ENCODE measurements around the gene OSBPL3. TPM values are rescaled to one million over a fixed set of nuclear protein-coding genes. Genes with fewer than 3 reads are reported as not detected.
A peak's percentile ranks its signal among the peaks of the same experiment; 100 is the strongest.

OSBPL3 gene
- total and polyA plus RNA-seq, 5 experiments from 2014 or later, result 3.4 to 28.4 (median 5.3) TPM

- POLR2A ChIA-PET, result no interaction called here
- Mint-ChIP-seq H3K4me1 (peaks cover 13 to 64% (median 29%) of the 10 kb centered on the region in 4 donors), H3K9me3 (no peaks in the 10 kb centered on the region), H3K27me3 (no peaks in the 10 kb centered on the region), H3K27ac (peak overlapping the region in 2 of 10 donors; percentile 11 to 30), H3K36me3 (peaks cover 0 to 3% (median 0%) of the 10 kb centered on the region in 3 donors), H3K4me3 (no peak overlapping the region)
- no peak for ATAC-seq
- no peak for DNase-seq
Observed at GRCh38 chr7:24924375-24924774, 55.6 kb downstream of the OSBPL3 start.

GRCh38 chr7:24923172-24923865 lies 56.7 kb downstream of the OSBPL3 start:
- ATAC-seq (no peak), DNase-seq (no peak)
- Mint-ChIP-seq H3K9me3 (no peaks in the 10 kb centered on the region), H3K27ac (peak overlapping the region in 1 of 10 donors; percentile 31), H3K36me3 (no peaks in the 10 kb centered on the region), H3K4me1 (peaks cover 10 to 68% (median 34%) of the 10 kb centered on the region in 4 donors), H3K27me3 (no peaks in the 10 kb centered on the region), H3K4me3 (no peak overlapping the region)
- POLR2A ChIA-PET, result no interaction called here

GRCh38 chr7:24922099-24922773 lies 57.7 kb downstream of the OSBPL3 start:
- H3K36me3 Mint-ChIP-seq, result no peaks in the 10 kb centered on the region
- H3K27ac Mint-ChIP-seq, result peak overlapping the region in 4 of 10 donors; percentile 16 to 52 (median 36)
- peaks cover 13 to 71% (median 37%) of the 10 kb centered on the region in 4 donors for H3K4me1 Mint-ChIP-seq
- H3K4me3 Mint-ChIP-seq, result no peak overlapping the region
- no peaks in the 10 kb centered on the region for H3K27me3 Mint-ChIP-seq
- DNase-seq, result no peak
- ATAC-seq, result no peak
- H3K9me3 Mint-ChIP-seq, result no peaks in the 10 kb centered on the region
- POLR2A ChIA-PET, result no interaction called here

DNA sequence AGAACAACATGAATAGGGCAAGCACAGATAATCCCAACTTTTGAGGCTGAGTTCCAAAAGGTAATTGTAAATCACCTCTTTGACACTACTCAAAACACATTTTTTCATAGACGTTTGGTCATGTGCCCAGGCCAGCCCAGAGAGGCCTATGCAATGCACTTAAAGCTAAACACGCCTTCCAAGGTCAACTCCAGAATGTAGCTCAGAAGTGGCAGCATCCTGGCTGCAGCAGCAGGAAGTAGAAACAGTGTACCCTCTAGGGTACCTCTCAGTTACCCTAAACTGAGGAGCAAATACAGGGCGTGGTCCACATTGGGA lies 58.7 kb downstream of the OSBPL3 start:
- no peak for DNase-seq
- Mint-ChIP-seq H3K4me3 (peak overlapping the region in 1 of 10 donors; percentile 34), H3K4me1 (peaks cover 12 to 74% (median 38%) of the 10 kb centered on the region in 4 donors), H3K9me3 (no peaks in the 10 kb centered on the region), H3K27me3 (no peaks in the 10 kb centered on the region), H3K27ac (peak overlapping the region in 2 of 10 donors; percentile 11 to 44), H3K36me3 (no peaks in the 10 kb centered on the region)
- POLR2A ChIA-PET, result no interaction called here
- peak in 1 of 2 donors; percentile 44 for ATAC-seq

DNA sequence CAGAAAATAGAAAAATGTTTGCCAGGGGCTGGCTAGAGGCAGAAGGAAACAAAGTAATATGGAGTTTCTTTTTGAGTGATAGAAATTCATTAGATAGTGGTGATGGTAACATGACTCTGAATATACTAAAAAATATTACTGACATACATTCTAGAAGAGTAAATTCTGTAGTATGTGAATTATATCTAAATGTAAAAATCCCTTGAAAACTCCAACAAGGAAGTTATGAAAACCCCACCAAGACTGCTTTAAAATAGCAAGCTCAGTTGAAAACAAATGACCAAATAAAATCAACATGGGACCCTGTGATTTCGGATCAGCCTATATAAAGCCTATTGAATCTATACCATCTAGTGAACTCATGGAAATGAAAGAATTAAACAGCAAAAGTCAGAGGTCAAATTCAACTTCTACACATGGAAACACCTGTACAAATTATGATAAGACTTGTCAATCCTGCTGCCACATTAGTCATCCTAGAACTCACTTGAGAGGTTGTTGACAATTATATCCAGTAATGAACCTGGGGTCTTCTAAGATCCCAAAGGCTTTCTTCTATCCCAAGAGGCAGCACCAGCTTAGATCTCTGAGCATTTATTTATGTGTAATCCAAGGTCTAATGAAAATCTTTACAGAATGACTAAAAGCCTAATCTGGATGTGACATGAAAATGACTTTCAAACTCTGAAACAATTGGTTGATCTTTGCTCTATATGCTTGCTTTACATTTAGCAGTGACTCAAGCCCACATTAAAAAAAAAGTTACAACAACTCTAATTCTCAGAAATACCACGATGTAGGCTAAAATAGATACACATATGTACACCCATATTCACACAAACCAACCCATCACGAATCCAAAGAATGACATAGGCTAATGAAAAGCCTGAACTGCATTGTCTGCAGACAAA lies 59.3 kb downstream of the OSBPL3 start:
- Mint-ChIP-seq H3K4me1 (peaks cover 12 to 73% (median 38%) of the 10 kb centered on the region in 4 donors), H3K27me3 (no peaks in the 10 kb centered on the region), H3K27ac (peak overlapping the region in 3 of 10 donors; percentile 10 to 44 (median 11)), H3K9me3 (no peaks in the 10 kb centered on the region), H3K4me3 (peak overlapping the region in 1 of 10 donors; percentile 34), H3K36me3 (no peaks in the 10 kb centered on the region)
- ATAC-seq (no peak), DNase-seq (no peak)
- POLR2A ChIA-PET, result no interaction called here

DNA sequence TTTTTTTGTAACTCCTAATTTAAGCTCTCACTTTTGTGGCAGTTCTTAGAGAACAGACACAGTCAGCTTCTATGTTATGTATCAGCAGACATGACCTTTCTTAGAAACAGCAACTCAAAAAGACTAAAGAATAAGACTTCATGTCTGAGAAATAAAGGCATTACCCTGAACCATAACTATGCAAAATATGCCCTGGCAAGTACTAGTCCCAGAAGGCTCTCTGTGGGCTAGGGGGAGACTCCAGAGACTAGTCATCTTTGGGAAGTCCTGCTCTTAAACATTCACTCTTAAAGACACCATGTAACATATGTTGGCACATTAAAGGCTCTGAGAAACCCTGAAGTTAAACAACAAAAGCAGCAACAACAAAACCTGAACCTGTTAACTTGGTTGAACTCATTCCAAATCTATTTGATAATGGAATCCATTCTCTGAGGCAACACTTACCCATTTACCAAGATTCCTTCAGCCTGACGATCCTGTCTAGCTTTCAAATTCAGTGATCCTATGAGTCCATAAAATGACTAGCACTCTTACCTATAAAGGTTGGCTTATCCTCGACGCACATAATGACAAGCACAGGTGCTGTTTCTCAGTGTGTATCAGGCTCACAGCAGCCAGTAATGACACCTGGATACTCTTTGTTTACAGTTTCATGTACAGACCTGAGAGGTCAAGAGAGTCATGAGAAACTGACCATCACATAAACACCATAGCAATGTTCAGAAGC lies 62.3 kb downstream of the OSBPL3 start:
- H3K27ac Mint-ChIP-seq, result no peak overlapping the region
- peaks cover 0 to 2% (median 0%) of the 10 kb centered on the region in 3 donors for H3K36me3 Mint-ChIP-seq
- H3K4me3 Mint-ChIP-seq, result no peak overlapping the region
- no peaks in the 10 kb centered on the region for H3K9me3 Mint-ChIP-seq
- peaks cover 25 to 75% (median 54%) of the 10 kb centered on the region in 4 donors for H3K4me1 Mint-ChIP-seq
- POLR2A ChIA-PET, result no interaction called here
- ATAC-seq (no peak), DNase-seq (no peak)
- no peaks in the 10 kb centered on the region for H3K27me3 Mint-ChIP-seq

DNA sequence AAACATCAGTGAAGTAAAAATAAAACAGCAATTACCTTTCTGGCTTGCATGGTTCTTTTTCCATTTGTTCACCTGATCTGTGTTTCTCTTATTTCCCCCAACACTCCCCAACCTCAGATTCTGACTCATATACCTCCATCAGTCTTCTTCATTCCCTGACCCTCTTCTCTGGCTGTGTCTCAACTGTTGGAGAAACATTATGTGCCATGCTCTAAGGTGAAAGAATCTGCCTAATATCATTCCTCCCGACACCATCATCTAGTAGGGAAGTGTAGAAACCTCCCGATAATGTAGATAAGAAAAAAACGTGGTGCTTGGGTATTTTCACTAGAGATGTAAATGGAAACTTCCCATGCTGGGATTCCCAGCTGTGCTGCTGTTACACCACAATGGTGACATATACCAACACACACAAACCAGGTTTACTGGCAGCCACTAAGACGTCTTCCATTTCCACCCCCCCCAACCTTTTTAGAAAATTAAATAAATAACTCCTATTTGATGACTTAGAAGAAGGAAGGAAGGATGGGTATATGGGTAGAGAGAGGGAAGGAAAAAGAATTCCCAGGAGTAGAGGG lies 63.4 kb downstream of the OSBPL3 start:
- peaks cover 0 to 2% (median 0%) of the 10 kb centered on the region in 3 donors for H3K36me3 Mint-ChIP-seq
- peak overlapping the region in 1 of 10 donors; percentile 2 for H3K27ac Mint-ChIP-seq
- H3K4me3 Mint-ChIP-seq, result no peak overlapping the region
- POLR2A ChIA-PET, result no interaction called here
- no peaks in the 10 kb centered on the region for H3K9me3 Mint-ChIP-seq
- DNase-seq (no peak), ATAC-seq (no peak)
- H3K27me3 Mint-ChIP-seq, result no peaks in the 10 kb centered on the region
- peaks cover 34 to 75% (median 54%) of the 10 kb centered on the region in 4 donors for H3K4me1 Mint-ChIP-seq

DNA sequence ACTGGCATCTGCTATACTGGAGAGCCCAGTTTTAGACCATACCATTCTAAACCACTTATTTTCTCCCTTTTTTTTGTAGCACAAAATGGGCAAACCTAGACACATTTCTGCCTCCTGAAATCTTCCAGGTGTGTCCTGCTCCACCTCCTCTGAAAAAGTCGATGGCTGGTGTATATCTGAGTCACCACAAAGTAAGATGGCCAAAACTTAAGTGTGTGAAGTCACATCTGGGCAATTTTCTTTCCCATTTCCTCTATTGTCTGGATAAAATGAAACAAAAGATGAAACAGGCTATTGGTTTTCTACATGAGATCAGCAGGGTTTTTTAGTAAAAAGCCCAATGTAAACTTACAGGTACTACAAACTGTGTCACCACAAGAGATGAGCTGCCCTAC lies 65.5 kb downstream of the OSBPL3 start:
- DNase-seq (no peak), ATAC-seq (no peak)
- Mint-ChIP-seq H3K27me3 (no peaks in the 10 kb centered on the region), H3K4me1 (peaks cover 38 to 77% (median 61%) of the 10 kb centered on the region in 4 donors), H3K4me3 (no peak overlapping the region), H3K9me3 (no peaks in the 10 kb centered on the region), H3K27ac (peak overlapping the region in 1 of 10 donors; percentile 33), H3K36me3 (peaks cover 0 to 2% (median 0%) of the 10 kb centered on the region in 3 donors)
- POLR2A ChIA-PET, result no interaction called here

GRCh38 chr7:24913801-24914464 lies 66.0 kb downstream of the OSBPL3 start:
- POLR2A ChIA-PET, result no interaction called here
- Mint-ChIP-seq H3K36me3 (peaks cover 0 to 2% (median 0%) of the 10 kb centered on the region in 3 donors), H3K4me3 (peak overlapping the region in 1 of 10 donors; percentile 54), H3K4me1 (peaks cover 38 to 73% (median 61%) of the 10 kb centered on the region in 4 donors), H3K9me3 (no peaks in the 10 kb centered on the region), H3K27ac (peak overlapping the region in 1 of 10 donors; percentile 29), H3K27me3 (no peaks in the 10 kb centered on the region)
- ATAC-seq, result no peak
- no peak for DNase-seq

GRCh38 chr7:24912874-24913514 lies 67.0 kb downstream of the OSBPL3 start:
- DNase-seq, result peak in 3 of 10 donors; percentile 12 to 64 (median 14)
- Mint-ChIP-seq H3K27me3 (no peaks in the 10 kb centered on the region), H3K9me3 (no peaks in the 10 kb centered on the region), H3K27ac (peak overlapping the region in 4 of 10 donors; percentile 17 to 89 (median 38)), H3K36me3 (peaks cover 0 to 2% (median 0%) of the 10 kb centered on the region in 3 donors), H3K4me1 (peaks cover 36 to 69% (median 57%) of the 10 kb centered on the region in 4 donors), H3K4me3 (peak overlapping the region in 7 of 10 donors; percentile 9 to 54 (median 31))
- ATAC-seq, result no peak
- POLR2A ChIA-PET, result interaction anchor here (1.0 kb wide), 2 partner anchors 17 to 66 kb away, joined by 4 read pairs; no protein-coding TSS in a partner anchor

- ATAC-seq, result no peak
- peaks cover 35 to 64% (median 55%) of the 10 kb centered on the region in 4 donors for H3K4me1 Mint-ChIP-seq
Observed at GRCh38 chr7:24912424-24912823, 67.6 kb downstream of the OSBPL3 start.

More at GRCh38 chr7:24912424-24912823, 67.6 kb downstream of the OSBPL3 start:
- no peaks in the 10 kb centered on the region for H3K9me3 Mint-ChIP-seq
- H3K27me3 Mint-ChIP-seq, result no peaks in the 10 kb centered on the region
- H3K27ac Mint-ChIP-seq, result peak overlapping the region in 1 of 10 donors; percentile 17
- peaks cover 0 to 2% (median 0%) of the 10 kb centered on the region in 3 donors for H3K36me3 Mint-ChIP-seq
- peak overlapping the region in 5 of 10 donors; percentile 15 to 54 (median 31) for H3K4me3 Mint-ChIP-seq
- no peak for DNase-seq
- POLR2A ChIA-PET, result interaction anchor here (1.0 kb wide), 2 partner anchors 16 to 67 kb away, joined by 4 read pairs; no protein-coding TSS in a partner anchor

Data from naive thymus-derived CD8-positive, alpha-beta T cell (primary cell).